Activated CD4-positive, alpha-beta memory T cell treated with anti-CD3 and anti-CD28 coated beads for 36 hours (primary cell): ENCODE data around the gene TMPRSS4. TPM values are rescaled to one million over a fixed set of nuclear protein-coding genes. Genes with fewer than 3 reads are reported as not detected.
"Not testable (repeated sequence)": the region's sequence is repeated elsewhere in the genome, so short reads cannot be mapped to it uniquely, and the experiment has no call there.

Source experiments
- CTCF ChIA-PET: fragments of 350-600 bp; sonication (Branson Sonifier 250); formaldehyde crosslinking; loops from one replicate; lab custom pipeline; 2021; ENCODE audit warnings: antibody characterized with exemption, inconsistent platforms; lab: Charles Lee
- POLR2A ChIA-PET: fragments of 350-600 bp; sonication (Branson Sonifier 250); formaldehyde crosslinking; loops from one replicate; lab custom pipeline; 2021; ENCODE audit warnings: antibody characterized with exemption; lab: Charles Lee
- DNase-seq: peaks from one replicate; pipeline ENCODE4 v3.0.0-alpha.2; 2020
- H3K27ac Mint-ChIP-seq: one replicate; pipeline ENCODE4 v1.8.0; 2021; ENCODE audit warnings: mixed read lengths
- H3K27me3 Mint-ChIP-seq: one replicate; pipeline ENCODE4 v1.8.0; 2021; ENCODE audit warnings: mixed read lengths
- H3K36me3 Mint-ChIP-seq: one replicate; pipeline ENCODE4 v1.8.0; 2021; ENCODE audit warnings: mixed read lengths
- H3K4me1 Mint-ChIP-seq: one replicate; pipeline ENCODE4 v1.8.0; 2021; ENCODE audit warnings: low read depth, mixed read lengths
- H3K4me3 Mint-ChIP-seq: one replicate; pipeline ENCODE4 v1.8.0; 2021; ENCODE audit warnings: mild to moderate bottlenecking, mixed read lengths
- H3K9me3 Mint-ChIP-seq: one replicate; pipeline ENCODE4 v1.8.0; 2021; ENCODE audit warnings: mixed read lengths
- intact Hi-C: fragments of 100-400 bp; cut with micrococcal nuclease; formaldehyde crosslinking; loops from one replicate; pipeline ENCODE4 v1.15.1; 2023
- total RNA-seq, 2 experiments: library from RNA; stranded (reverse); gene quantifications; one replicate each; pipeline ENCODE4 v1.2.3, GENCODE V29; 2021

TMPRSS4 gene
- total RNA-seq, 2 experiments from 2014 or later: not detected

DNA sequence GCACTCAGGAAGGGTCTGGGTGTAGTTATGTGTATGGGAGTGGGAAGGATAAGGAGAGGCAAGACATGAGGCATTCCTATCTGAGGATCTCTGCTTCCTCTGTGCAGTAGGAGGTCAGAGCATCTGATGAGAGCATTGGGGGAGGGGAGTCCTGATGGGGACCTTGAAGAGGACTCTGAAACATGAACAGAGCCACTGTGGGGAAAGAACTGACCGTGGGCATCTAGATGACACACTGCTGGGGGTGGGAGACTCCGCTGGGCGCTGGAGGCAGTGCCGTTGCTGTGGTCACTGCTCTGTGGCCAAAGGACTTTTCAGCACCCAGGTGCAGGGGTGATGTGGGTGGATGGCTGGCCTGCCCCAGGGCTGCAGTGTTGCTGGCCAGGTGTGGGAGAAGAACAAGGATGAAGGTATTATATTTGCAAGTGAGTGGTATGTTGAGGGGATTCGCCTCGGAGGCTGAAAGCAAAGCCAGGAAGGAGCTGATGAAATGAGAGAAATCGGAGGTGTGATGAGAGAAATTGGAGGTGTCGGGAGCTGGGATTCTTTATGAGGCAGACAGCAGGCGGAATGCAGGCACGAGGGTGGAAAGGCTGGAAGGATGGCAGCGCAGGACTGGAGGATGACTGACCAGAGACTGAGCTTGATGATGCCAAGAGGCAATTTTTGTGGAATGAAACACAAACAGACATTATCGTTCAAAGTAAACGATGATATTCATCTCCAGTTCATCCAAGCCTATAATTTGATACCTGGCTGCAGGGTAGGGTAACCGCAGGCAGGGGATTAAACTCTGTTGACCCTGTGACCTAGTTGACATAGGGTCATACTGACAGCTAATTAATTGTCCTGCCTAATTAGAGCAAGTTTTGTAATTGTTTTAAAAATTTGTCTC lies 19.4 kb upstream of the TMPRSS4 start:
- DNase-seq: no peak
- CTCF ChIA-PET: interaction anchor here (0.6 to 1.6 kb wide), 5 partner anchors 111 to 468 kb away, joined by 3 to 5 read pairs (median 4); no protein-coding TSS in a partner anchor
- Mint-ChIP-seq H3K9me3 (no peaks in the 10 kb centered on the region), H3K36me3 (no peaks in the 10 kb centered on the region), H3K27ac (no peak overlapping the region), H3K4me3 (no peak overlapping the region), H3K27me3 (peaks cover 5% of the 10 kb centered on the region), H3K4me1 (peaks cover 7% of the 10 kb centered on the region)
- intact Hi-C loops: no loop called here
- POLR2A ChIA-PET: no interaction called here

DNA sequence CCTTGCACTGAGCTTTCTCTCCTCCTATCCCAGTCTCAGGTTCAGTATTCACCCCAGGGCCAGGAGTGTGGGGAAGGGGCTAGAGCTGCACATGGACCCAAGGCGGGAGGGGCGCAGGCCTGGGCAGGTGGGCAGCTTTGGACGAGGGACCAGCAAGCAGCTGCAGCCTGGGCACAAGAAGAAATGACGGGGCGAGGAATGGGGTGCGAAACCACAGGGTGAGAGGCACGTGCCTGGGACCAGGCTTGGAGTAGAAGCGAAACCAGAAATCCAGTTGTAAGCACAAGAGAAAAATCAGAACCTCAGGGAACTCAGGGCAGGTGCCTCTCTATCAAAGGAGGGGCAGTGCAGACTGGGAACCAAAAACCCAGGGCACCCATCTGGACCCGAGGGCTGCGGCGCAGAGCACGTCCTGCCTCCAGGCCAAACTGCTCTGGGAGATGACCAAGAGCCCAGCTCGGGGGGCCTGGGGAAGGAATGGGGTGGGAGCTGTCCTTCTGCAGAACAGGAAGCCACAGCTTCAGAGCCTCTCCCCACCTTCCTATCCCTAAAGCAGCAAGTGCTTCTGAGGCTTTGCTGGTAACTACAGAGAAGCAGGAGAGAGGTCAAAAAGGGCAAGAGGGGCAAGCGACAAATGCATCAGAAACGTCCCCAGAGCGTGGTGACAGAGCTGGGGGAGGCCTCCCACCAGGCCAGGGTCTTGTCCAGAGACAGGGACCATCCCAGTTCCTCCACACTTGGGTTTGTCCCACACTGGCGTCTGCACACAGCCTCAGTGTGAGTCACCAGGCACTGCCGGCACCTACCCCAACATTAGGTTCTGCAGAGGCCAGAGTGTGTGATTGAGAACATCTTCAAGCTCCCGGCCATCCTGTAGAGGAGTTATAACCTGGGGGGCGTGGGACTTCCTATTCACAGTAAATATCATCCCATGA lies 18.3 kb upstream of the TMPRSS4 start:
- POLR2A ChIA-PET: no interaction called here
- Mint-ChIP-seq H3K27ac (no peak overlapping the region), H3K27me3 (peaks cover 5% of the 10 kb centered on the region), H3K4me3 (no peak overlapping the region), H3K36me3 (no peaks in the 10 kb centered on the region), H3K9me3 (no peaks in the 10 kb centered on the region), H3K4me1 (no peaks in the 10 kb centered on the region)
- CTCF ChIA-PET: interaction anchor here (0.8 to 1.6 kb wide), 5 partner anchors 112 to 250 kb away, joined by 3 to 5 read pairs (median 4); no protein-coding TSS in a partner anchor
- no peak for DNase-seq
- intact Hi-C loops: no loop called here

DNA sequence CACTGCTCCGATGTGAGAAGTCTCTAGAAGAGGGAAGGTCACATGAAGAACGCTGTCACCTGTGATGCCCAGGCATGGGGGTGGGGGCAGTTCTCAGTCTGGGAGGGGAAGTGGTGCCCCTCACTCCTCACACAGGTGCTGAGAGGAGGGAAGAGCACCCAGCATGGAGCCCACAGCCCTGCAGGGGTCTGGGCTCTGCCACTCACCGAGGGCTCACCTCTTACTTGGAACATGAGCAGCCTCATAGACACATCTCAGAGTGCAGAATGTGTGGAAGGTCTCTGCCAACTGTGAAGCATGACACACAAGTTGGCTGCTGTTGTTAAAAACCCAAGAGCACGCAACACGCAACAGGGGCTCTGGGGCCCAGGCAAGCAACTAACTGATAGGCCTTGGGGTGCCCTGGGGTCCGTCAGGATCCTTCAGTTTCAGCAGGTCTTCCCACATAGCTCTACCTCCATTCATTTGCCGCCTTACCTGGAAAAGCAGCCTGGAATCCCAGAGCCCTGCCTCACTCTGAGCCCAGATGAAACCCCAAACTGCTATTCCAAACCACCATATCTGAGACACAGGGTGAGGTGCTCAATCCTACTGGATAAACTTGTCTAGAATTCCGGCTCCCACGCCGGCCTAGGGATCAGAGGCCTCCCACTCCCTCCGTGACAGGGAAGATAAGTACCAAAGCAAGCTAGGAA lies 17.5 kb upstream of the TMPRSS4 start:
- Mint-ChIP-seq H3K27ac (no peak overlapping the region), H3K4me3 (no peak overlapping the region), H3K36me3 (no peaks in the 10 kb centered on the region), H3K4me1 (no peaks in the 10 kb centered on the region), H3K9me3 (no peaks in the 10 kb centered on the region), H3K27me3 (peaks cover 5% of the 10 kb centered on the region)
- ChIA-PET CTCF (interaction anchor here (1.0 to 1.5 kb wide), 2 partner anchors 113 to 250 kb away, joined by 3 read pairs; no protein-coding TSS in a partner anchor), POLR2A (no interaction called here)
- intact Hi-C loops: no loop called here
- DNase-seq: no peak

DNA sequence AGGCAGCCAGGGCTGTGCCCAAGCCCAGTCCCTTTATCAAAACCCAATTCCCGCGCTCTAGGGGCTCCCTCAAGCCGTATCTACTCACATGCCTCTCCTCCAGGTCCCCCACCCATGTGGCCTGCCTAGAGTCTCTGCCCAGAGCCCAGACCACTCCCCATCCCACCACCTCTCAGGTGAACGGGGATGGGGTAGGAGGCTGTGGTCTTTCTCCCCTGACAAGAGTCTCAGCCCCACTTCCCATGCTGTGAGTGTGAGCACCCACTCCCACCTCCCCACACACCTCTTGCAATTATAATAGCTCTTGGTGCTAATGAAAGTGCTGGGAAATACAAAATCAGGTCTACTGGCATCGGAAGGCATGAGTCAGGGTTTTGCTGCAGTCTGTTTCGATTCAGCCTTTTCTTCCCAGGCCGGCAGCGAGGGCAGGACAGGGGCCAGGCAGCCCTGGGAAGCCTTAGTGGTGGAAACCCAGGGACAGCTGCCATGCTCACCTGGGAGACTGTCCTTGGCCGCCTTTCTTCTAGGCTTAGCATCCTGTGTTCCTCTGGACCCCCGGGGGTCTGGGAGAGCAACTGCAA lies 16.7 kb upstream of the TMPRSS4 start:
- Mint-ChIP-seq H3K9me3 (no peaks in the 10 kb centered on the region), H3K36me3 (no peaks in the 10 kb centered on the region), H3K4me3 (no peak overlapping the region), H3K27ac (no peak overlapping the region), H3K4me1 (no peaks in the 10 kb centered on the region), H3K27me3 (peaks cover 5% of the 10 kb centered on the region)
- POLR2A ChIA-PET: no interaction called here
- CTCF ChIA-PET: interaction anchor here (1.0 to 2.2 kb wide), 3 partner anchors 111 to 251 kb away, joined by 3 to 4 read pairs (median 3); no protein-coding TSS in a partner anchor
- intact Hi-C loops: no loop called here
- no peak for DNase-seq

DNA sequence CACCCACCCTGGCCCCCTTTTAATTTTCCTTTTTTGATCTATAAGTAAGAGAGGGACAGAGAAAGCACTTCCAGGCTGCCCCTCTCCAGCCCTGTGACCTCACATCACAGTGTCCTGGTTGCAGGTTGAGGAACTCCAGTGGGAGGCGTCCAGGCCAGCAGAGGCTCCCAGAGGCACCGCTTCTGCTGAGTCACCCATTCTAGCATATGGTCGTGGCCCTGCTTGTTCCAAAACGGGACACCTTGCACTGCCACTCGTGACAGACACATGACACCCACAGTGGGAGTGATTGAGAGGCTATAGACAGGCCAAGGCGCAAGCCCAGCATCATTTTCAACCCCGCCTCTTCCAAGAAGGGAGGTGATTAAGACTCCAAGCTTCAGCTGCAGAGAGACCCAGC lies 16.0 kb upstream of the TMPRSS4 start:
- Mint-ChIP-seq H3K4me1 (no peaks in the 10 kb centered on the region), H3K27me3 (peaks cover 5% of the 10 kb centered on the region), H3K36me3 (no peaks in the 10 kb centered on the region), H3K27ac (no peak overlapping the region), H3K4me3 (no peak overlapping the region), H3K9me3 (no peaks in the 10 kb centered on the region)
- POLR2A ChIA-PET: no interaction called here
- no peak for DNase-seq
- intact Hi-C loops: no loop called here
- CTCF ChIA-PET: interaction anchor here (1.0 to 2.2 kb wide), 3 partner anchors 111 to 217 kb away, joined by 3 to 6 read pairs (median 4); no protein-coding TSS in a partner anchor

DNA sequence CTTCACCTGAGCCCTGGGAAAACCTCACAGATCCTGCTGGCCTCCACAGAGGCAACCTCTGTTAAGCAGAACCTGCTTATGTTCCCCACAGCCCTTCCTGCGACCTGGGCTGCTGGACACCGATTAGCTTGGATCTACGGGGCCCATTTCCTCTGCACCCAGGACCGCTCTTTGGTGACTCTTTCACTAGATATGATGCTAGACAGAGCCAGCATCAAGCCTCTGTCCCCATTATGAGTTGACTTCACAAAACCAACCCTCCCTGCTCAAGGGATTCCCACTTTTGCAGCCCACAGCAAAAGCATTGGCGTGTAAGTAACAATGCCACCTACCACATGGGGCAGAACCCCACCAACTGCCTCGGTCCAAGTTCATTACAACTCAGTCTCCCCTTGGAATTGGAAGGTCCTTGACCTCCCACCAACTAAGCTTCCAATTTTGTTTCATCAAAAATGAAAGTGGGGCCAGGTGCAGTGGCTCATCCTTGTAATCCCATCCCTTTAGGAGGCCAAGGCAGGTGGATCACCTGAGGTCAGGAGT lies 15.2 kb upstream of the TMPRSS4 start:
- no peaks in the 10 kb centered on the region for H3K36me3 Mint-ChIP-seq
- no peaks in the 10 kb centered on the region for H3K9me3 Mint-ChIP-seq
- intact Hi-C loops: no loop called here
- H3K4me1 Mint-ChIP-seq: no peaks in the 10 kb centered on the region
- peaks cover 5% of the 10 kb centered on the region for H3K27me3 Mint-ChIP-seq
- CTCF ChIA-PET: interaction anchor here (1.3 to 2.2 kb wide), 3 partner anchors 9 to 217 kb away, joined by 4 to 11 read pairs (median 6); no protein-coding TSS in a partner anchor
- H3K4me3 Mint-ChIP-seq: no peak overlapping the region
- no peak for DNase-seq
- no peak overlapping the region for H3K27ac Mint-ChIP-seq
- POLR2A ChIA-PET: no interaction called here

DNA sequence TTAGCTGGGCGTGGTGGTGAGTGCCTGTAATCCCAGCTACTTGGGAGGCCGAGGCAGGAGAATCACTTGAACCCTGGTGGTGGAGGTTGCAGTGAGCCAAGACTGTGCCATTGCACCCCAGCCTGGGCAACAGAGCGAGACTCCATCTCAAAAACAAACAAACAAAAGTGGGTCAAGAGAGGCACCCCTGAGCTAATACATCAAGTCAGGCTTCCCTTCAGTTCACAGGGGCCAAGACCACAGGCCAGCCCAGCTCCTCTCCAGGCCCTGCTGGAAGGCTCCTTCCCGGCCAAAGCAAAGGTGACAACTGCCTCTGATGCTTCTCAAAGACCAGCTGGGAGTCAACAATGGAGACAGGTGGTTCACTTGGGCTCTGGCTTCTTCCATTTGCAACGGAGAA lies 14.7 kb upstream of the TMPRSS4 start:
- CTCF ChIA-PET: interaction anchor here (1.3 to 2.2 kb wide), 3 partner anchors 9 to 218 kb away, joined by 4 to 11 read pairs (median 6); no protein-coding TSS in a partner anchor
- POLR2A ChIA-PET: not testable (repeated sequence)

DNA sequence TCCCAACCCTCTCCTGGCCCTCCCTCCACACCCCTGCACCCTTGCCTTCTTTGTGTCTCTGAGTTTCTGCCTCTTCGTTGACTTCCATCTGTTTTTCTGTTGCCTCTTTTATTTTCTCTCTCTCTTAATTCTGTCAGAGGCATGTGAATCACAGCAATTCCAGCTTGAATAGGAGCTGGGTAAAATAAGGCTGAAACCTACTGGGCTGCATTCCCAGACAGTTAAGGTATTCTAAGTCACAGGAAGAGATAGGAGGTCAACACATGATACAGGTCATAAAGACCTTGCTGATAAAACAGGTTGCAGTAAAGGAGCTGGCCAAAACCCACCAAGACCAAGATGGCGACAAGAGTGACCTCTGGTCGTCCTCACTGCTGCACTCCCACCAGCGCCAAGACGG lies 14.2 kb upstream of the TMPRSS4 start:
- H3K9me3 Mint-ChIP-seq, H3K4me3 Mint-ChIP-seq, DNase-seq, POLR2A ChIA-PET, H3K27ac Mint-ChIP-seq, H3K27me3 Mint-ChIP-seq, intact Hi-C loops, H3K4me1 Mint-ChIP-seq, H3K36me3 Mint-ChIP-seq: not testable (repeated sequence)
- CTCF ChIA-PET: interaction anchor here (1.4 kb wide), 1 partner anchor 10 kb away, joined by 11 read pairs; no protein-coding TSS in a partner anchor

More for the DNA sequence above, 14.7 kb upstream of the TMPRSS4 start:
- H3K9me3 Mint-ChIP-seq, H3K27ac Mint-ChIP-seq, DNase-seq, H3K36me3 Mint-ChIP-seq, H3K4me1 Mint-ChIP-seq, intact Hi-C loops, H3K4me3 Mint-ChIP-seq, H3K27me3 Mint-ChIP-seq: not testable (repeated sequence)

DNA sequence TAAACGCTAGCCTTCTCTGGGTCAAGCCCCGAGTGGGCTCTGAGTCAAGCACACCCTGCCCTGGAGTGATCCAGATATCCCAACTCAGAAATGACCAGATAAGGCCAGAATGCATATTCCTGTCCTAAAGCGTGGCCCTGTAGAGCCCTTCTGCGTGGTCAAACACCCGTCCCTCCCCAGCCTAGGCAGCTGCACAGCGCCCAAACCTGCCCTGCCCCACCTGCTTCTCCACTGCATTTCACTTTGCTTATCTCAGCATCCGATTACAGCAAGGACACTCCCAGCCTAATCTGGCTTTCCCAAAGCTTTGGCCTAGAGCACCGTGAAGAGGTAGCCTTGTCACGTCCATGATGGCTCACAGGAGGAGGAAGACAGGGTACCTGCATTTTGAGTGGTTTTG lies 11.9 kb upstream of the TMPRSS4 start:
- ChIA-PET CTCF (no interaction called here), POLR2A (no interaction called here)
- Mint-ChIP-seq H3K36me3 (no peaks in the 10 kb centered on the region), H3K27ac (no peak overlapping the region), H3K27me3 (peaks cover 3% of the 10 kb centered on the region), H3K9me3 (no peaks in the 10 kb centered on the region), H3K4me1 (no peaks in the 10 kb centered on the region), H3K4me3 (no peak overlapping the region)
- intact Hi-C loops: no loop called here
- no peak for DNase-seq

DNA sequence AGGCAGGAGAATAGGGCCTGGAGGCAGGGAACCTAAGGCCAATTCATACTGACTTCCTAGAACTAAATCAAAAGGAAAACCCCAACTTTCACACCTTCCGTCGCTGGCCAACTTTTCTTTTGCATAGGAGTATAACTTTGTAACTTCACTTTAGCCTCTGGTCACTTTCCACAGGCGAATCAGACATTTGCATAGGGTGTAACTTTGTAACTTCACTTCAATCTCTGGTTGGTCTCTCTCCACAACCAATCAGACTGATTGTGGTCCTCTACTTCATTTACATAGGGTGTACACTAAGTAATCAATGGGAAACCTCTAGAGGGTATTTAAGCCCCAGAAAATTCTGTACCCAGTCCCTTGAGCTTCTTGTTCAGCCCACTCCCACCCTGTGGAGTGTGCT lies 11.5 kb upstream of the TMPRSS4 start:
- no peak for DNase-seq
- Mint-ChIP-seq H3K4me3 (no peak overlapping the region), H3K9me3 (no peaks in the 10 kb centered on the region), H3K27me3 (peaks cover 3% of the 10 kb centered on the region), H3K27ac (no peak overlapping the region), H3K36me3 (no peaks in the 10 kb centered on the region), H3K4me1 (no peaks in the 10 kb centered on the region)
- ChIA-PET CTCF (no interaction called here), POLR2A (no interaction called here)
- intact Hi-C loops: no loop called here

DNA sequence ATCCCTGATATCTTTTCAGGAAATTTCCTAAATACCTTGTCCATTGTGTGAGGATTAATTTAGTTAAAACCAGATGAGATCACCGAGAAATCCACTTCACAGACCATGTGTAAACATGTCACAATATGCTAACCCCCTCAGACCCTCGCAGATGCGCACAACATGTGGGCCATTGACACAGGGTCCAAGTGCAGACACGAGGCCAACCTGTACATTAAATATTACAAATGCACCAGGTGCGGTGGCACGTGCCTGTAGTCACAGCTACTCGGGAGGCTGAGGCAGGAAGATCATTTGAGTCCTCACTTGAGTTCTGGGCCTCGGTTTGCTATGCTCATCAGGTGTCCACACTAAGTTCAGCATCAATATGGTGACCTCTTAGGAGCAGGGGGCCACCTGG lies 9.9 kb upstream of the TMPRSS4 start:
- no peak overlapping the region for H3K27ac Mint-ChIP-seq
- no peaks in the 10 kb centered on the region for H3K4me1 Mint-ChIP-seq
- H3K9me3 Mint-ChIP-seq: no peaks in the 10 kb centered on the region
- H3K36me3 Mint-ChIP-seq: no peaks in the 10 kb centered on the region
- H3K4me3 Mint-ChIP-seq: no peak overlapping the region
- CTCF ChIA-PET: interaction anchor here (1.2 kb wide), 1 partner anchor 14 kb away, joined by 6 read pairs; no protein-coding TSS in a partner anchor
- no peak for DNase-seq
- H3K27me3 Mint-ChIP-seq: peaks cover 3% of the 10 kb centered on the region
- intact Hi-C loops: no loop called here
- POLR2A ChIA-PET: no interaction called here
